GM23338 (cell line): ENCODE data around the gene AOAH. TPM values are rescaled to one million over a fixed set of nuclear protein-coding genes. Genes with fewer than 3 reads are reported as not detected.

Experiments used
- ATAC-seq: fragments of 200-7000 bp; cut with Tn5 transposase; 3 replicates; pipeline ENCODE4 v1.9.1; 2020
- DNase-seq: peaks from one replicate; pipeline ENCODE4 v3.0.0-alpha.2; 2015; ENCODE audit warnings: low spot score
- H2AFZ ChIP-seq: fragments of 200-600 bp; sonication (generic); 2 replicates; pipeline ENCODE4 v1.8.0; 2016; ENCODE audit warnings: antibody characterized with exemption, mild to moderate bottlenecking, moderate library complexity
- H3F3A ChIP-seq: fragments of 200-600 bp; sonication (generic); replicated peaks from 2 replicates; pipeline ENCODE4 v1.8.0; 2017; ENCODE audit warnings: antibody characterized with exemption, mixed run types, low read depth
- H3K27ac ChIP-seq: fragments of 200-600 bp; sonication (generic); 2 replicates; pipeline ENCODE4 v1.6.1; 2016; ENCODE audit warnings: low read depth
- H3K27me3 ChIP-seq: fragments of 200-600 bp; sonication (generic); 2 replicates; pipeline ENCODE4 v1.8.0; 2016; ENCODE audit warnings: mild to moderate bottlenecking, mixed run types, moderate library complexity; ENCODE audit not compliant: insufficient read depth
- H3K36me3 ChIP-seq: fragments of 200-600 bp; sonication (generic); 2 replicates; pipeline ENCODE4 v1.8.0; 2016; ENCODE audit warnings: mild to moderate bottlenecking; ENCODE audit not compliant: insufficient read depth
- H3K4me1 ChIP-seq: fragments of 200-600 bp; sonication (generic); 2 replicates; pipeline ENCODE4 v1.8.0; 2016; ENCODE audit warnings: mild to moderate bottlenecking, moderate library complexity; ENCODE audit not compliant: insufficient read depth
- H3K4me2 ChIP-seq: fragments of 200-600 bp; sonication (generic); 2 replicates; pipeline ENCODE4 v1.7.1; 2017; ENCODE audit warnings: mixed run types
- H3K4me3 ChIP-seq: fragments of 200-600 bp; sonication (generic); 2 replicates; pipeline ENCODE4 v1.6.1; 2016; ENCODE audit warnings: mixed run types
- H3K79me2 ChIP-seq: fragments of 200-600 bp; sonication (generic); replicated peaks from 2 replicates; pipeline ENCODE4 v1.8.0; 2017; ENCODE audit warnings: mild to moderate bottlenecking; ENCODE audit not compliant: insufficient read depth
- H3K9me2 ChIP-seq: fragments of 200-600 bp; sonication (generic); 2 replicates; pipeline ENCODE4 v1.8.0; 2017; ENCODE audit not compliant: insufficient read depth
- H4K20me1 ChIP-seq: fragments of 200-600 bp; sonication (generic); replicated peaks from 2 replicates; pipeline ENCODE4 v1.8.0; 2017; ENCODE audit warnings: mild to moderate bottlenecking; ENCODE audit not compliant: insufficient read depth
- H3K27ac Mint-ChIP-seq: 2 replicates; pipeline ENCODE4 v1.8.0; 2020; ENCODE audit warnings: inconsistent platforms, mild to moderate bottlenecking, moderate library complexity, mixed read lengths
- H3K27me3 Mint-ChIP-seq: 3 replicates; pipeline ENCODE4 v1.8.0; 2022; ENCODE audit warnings: low read depth, mild to moderate bottlenecking, moderate library complexity, mixed read lengths, inconsistent platforms; ENCODE audit not compliant: insufficient read depth, poor library complexity
- H3K36me3 Mint-ChIP-seq: 3 replicates; pipeline ENCODE4 v1.8.0; 2021; ENCODE audit warnings: low read depth, mild to moderate bottlenecking, inconsistent platforms, moderate library complexity, mixed read lengths
- H3K4me1 Mint-ChIP-seq: 3 replicates; pipeline ENCODE4 v1.8.0; 2020; ENCODE audit warnings: mild to moderate bottlenecking, inconsistent platforms, mixed read lengths
- H3K4me3 Mint-ChIP-seq: 3 replicates; pipeline ENCODE4 v1.8.0; 2021; ENCODE audit warnings: moderate library complexity, mild to moderate bottlenecking, inconsistent platforms, mixed read lengths
- H3K9me3 Mint-ChIP-seq: 3 replicates; pipeline ENCODE4 v1.8.0; 2020; ENCODE audit warnings: moderate library complexity, mild to moderate bottlenecking, inconsistent platforms, mixed read lengths
- CREB1 ChIP-seq: fragments of 250-450 bp; sonication (Bioruptor Pico); IDR thresholded peaks from 2 replicates; pipeline ENCODE4 v1.5.0; 2020; ENCODE audit warnings: low read depth, mild to moderate bottlenecking, moderate library complexity
- CTCF ChIP-seq, 2 experiments: fragments of 200-600 bp in 1 of 2; sonication (generic) in 1 of 2; conservative IDR thresholded peaks; 2 replicates each; pipeline versions ENCODE4 v1.5.1 to v1.6.1; 2016 to 2017; ENCODE audit warnings: antibody characterized with exemption in 2 of 2, low read depth in 2 of 2, mild to moderate bottlenecking in 2 of 2, moderate library complexity in 1 of 2
- EZH2 ChIP-seq: fragments of 200-600 bp; sonication (generic); IDR thresholded peaks from one replicate; pipeline ENCODE4 v1.8.0; 2017; ENCODE audit warnings: antibody characterized with exemption, mild to moderate bottlenecking, low read depth; ENCODE audit not compliant: unreplicated experiment
- EZH2phosphoT487 ChIP-seq: fragments of 200-600 bp; sonication (generic); IDR thresholded peaks from one replicate; pipeline ENCODE4 v1.8.1; 2018; ENCODE audit warnings: antibody characterized with exemption; ENCODE audit not compliant: unreplicated experiment
- JUNB ChIP-seq: IDR thresholded peaks from one replicate; pipeline ENCODE4 v1.6.1; 2016; ENCODE audit warnings: antibody characterized with exemption; ENCODE audit not compliant: unreplicated experiment
- NANOG ChIP-seq: IDR thresholded peaks from 2 replicates; pipeline ENCODE4 v1.6.1; 2016; ENCODE audit warnings: antibody characterized with exemption, borderline replicate concordance
- POLR2AphosphoS5 ChIP-seq: IDR thresholded peaks from 2 replicates; pipeline ENCODE4 v1.6.1; 2016; ENCODE audit warnings: antibody characterized with exemption, low read depth
- REST ChIP-seq: IDR thresholded peaks from one replicate; pipeline ENCODE4 v1.6.1; 2018; ENCODE audit warnings: antibody characterized with exemption; ENCODE audit not compliant: unreplicated experiment
- STAT1 ChIP-seq: IDR thresholded peaks from one replicate; pipeline ENCODE4 v1.6.1; 2016; ENCODE audit warnings: antibody characterized with exemption; ENCODE audit not compliant: unreplicated experiment
- ZNF114 ChIP-seq: fragments of 250-450 bp; sonication (Bioruptor Pico); IDR thresholded peaks from 2 replicates; pipeline ENCODE4 v1.5.0; 2020; ENCODE audit warnings: mild to moderate bottlenecking, moderate library complexity
- ZNF331 ChIP-seq: fragments of 250-450 bp; sonication (Bioruptor Pico); IDR thresholded peaks from 2 replicates; pipeline ENCODE4 v1.5.0; 2020; ENCODE audit warnings: low read depth, mild to moderate bottlenecking, moderate library complexity
- polyA plus RNA-seq: library from polyadenylated mRNA; unstranded; fragments of >200 nt; fragmentation: Nextera tagmentation; extraction: Ambion mirVana; gene quantifications from 2 replicates; pipeline ENCODE4 v1.2.1, GENCODE V29; 2016
- total RNA-seq: library from RNA; depleted of rRNA; stranded (reverse); fragments of >200 nt; shearing (Covaris generic); gene quantifications from 2 replicates; pipeline ENCODE4 v1.2.3, GENCODE V29; 2014
- TF ChIP-seq, protein P1 (sequence below): IDR thresholded peaks from 2 replicates; pipeline ENCODE4 v1.6.1; 2016; ENCODE audit warnings: antibody characterized with exemption
- TF ChIP-seq, protein P2 (sequence below): fragments of 250-450 bp; sonication (Bioruptor Pico); IDR thresholded peaks from 2 replicates; pipeline ENCODE4 v1.5.0; 2020; ENCODE audit warnings: mild to moderate bottlenecking, moderate library complexity

Gene AOAH
- total and polyA plus RNA-seq, 2 experiments from 2014 or later = not detected

- DNase-seq (no peak), ATAC-seq (no peak)
- Histone ChIP-seq H3K9me2 (0 out of 2 replicates have a peak, but pooled peaks cover 13% of the 10 kb centered on the region), H3K4me3 (no peak overlapping the region), H4K20me1 (no peaks in the 10 kb centered on the region), H3K36me3 (no peaks in the 10 kb centered on the region), H3F3A (no peaks in the 10 kb centered on the region), H3K79me2 (no peaks in the 10 kb centered on the region), H2AFZ (peak overlapping the region; percentile 45; the same call in 1 of the 2 replicates), H3K27ac (no peak overlapping the region), H3K27me3 (no peaks in the 10 kb centered on the region), H3K4me1 (peaks cover 13% of the 10 kb centered on the region), H3K4me2 (no peak overlapping the region)
- TF ChIP-seq CTCF (conservative IDR thresholded peaks at IDR 0.05; ENCODE audit: low read depth in 2 of 2) (no peak), CREB1 (CRISPR knock-in tag) (no peak), ZNF114 (CRISPR knock-in tag) (no peak), NANOG (no peak), POLR2AphosphoS5 (no peak), EZH2phosphoT487 (no peak), STAT1 (no peak), JUNB (no peak), ZNF331 (no peak), REST (no peak), EZH2 (no peak)
- TF ChIP-seq, protein P1, sequence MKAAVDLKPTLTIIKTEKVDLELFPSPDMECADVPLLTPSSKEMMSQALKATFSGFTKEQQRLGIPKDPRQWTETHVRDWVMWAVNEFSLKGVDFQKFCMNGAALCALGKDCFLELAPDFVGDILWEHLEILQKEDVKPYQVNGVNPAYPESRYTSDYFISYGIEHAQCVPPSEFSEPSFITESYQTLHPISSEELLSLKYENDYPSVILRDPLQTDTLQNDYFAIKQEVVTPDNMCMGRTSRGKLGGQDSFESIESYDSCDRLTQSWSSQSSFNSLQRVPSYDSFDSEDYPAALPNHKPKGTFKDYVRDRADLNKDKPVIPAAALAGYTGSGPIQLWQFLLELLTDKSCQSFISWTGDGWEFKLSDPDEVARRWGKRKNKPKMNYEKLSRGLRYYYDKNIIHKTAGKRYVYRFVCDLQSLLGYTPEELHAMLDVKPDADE = no peak
- TF ChIP-seq, protein P2, sequence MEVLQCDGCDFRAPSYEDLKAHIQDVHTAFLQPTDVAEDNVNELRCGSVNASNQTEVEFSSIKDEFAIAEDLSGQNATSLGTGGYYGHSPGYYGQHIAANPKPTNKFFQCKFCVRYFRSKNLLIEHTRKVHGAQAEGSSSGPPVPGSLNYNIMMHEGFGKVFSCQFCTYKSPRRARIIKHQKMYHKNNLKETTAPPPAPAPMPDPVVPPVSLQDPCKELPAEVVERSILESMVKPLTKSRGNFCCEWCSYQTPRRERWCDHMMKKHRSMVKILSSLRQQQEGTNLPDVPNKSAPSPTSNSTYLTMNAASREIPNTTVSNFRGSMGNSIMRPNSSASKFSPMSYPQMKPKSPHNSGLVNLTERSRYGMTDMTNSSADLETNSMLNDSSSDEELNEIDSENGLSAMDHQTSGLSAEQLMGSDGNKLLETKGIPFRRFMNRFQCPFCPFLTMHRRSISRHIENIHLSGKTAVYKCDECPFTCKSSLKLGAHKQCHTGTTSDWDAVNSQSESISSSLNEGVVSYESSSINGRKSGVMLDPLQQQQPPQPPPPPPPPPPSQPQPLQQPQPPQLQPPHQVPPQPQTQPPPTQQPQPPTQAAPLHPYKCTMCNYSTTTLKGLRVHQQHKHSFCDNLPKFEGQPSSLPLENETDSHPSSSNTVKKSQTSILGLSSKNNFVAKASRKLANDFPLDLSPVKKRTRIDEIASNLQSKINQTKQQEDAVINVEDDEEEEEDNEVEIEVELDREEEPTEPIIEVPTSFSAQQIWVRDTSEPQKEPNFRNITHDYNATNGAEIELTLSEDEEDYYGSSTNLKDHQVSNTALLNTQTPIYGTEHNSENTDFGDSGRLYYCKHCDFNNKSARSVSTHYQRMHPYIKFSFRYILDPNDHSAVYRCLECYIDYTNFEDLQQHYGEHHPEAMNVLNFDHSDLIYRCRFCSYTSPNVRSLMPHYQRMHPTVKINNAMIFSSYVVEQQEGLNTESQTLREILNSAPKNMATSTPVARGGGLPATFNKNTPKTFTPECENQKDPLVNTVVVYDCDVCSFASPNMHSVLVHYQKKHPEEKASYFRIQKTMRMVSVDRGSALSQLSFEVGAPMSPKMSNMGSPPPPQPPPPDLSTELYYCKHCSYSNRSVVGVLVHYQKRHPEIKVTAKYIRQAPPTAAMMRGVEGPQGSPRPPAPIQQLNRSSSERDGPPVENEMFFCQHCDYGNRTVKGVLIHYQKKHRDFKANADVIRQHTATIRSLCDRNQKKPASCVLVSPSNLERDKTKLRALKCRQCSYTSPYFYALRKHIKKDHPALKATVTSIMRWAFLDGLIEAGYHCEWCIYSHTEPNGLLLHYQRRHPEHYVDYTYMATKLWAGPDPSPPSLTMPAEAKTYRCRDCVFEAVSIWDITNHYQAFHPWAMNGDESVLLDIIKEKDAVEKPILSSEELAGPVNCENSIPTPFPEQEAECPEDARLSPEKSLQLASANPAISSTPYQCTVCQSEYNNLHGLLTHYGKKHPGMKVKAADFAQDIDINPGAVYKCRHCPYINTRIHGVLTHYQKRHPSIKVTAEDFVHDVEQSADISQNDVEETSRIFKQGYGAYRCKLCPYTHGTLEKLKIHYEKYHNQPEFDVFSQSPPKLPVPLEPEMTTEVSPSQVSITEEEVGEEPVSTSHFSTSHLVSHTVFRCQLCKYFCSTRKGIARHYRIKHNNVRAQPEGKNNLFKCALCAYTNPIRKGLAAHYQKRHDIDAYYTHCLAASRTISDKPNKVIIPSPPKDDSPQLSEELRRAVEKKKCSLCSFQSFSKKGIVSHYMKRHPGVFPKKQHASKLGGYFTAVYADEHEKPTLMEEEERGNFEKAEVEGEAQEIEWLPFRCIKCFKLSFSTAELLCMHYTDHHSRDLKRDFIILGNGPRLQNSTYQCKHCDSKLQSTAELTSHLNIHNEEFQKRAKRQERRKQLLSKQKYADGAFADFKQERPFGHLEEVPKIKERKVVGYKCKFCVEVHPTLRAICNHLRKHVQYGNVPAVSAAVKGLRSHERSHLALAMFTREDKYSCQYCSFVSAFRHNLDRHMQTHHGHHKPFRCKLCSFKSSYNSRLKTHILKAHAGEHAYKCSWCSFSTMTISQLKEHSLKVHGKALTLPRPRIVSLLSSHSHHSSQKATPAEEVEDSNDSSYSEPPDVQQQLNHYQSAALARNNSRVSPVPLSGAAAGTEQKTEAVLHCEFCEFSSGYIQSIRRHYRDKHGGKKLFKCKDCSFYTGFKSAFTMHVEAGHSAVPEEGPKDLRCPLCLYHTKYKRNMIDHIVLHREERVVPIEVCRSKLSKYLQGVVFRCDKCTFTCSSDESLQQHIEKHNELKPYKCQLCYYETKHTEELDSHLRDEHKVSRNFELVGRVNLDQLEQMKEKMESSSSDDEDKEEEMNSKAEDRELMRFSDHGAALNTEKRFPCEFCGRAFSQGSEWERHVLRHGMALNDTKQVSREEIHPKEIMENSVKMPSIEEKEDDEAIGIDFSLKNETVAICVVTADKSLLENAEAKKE (CRISPR knock-in tag) = no peak
- H3K27me3 Mint-ChIP-seq = peaks cover 11% of the 10 kb centered on the region
- H3K9me3 Mint-ChIP-seq = no peaks in the 10 kb centered on the region
- peaks cover 17% of the 10 kb centered on the region for H3K4me1 Mint-ChIP-seq
- no peak overlapping the region for H3K27ac Mint-ChIP-seq
- no peak overlapping the region for H3K4me3 Mint-ChIP-seq
- no peaks in the 10 kb centered on the region for H3K36me3 Mint-ChIP-seq
Observed at GRCh38 chr7:36742911-36743775, 18.8 kb upstream of the AOAH start.
